H1 (cell line): ENCODE results near the gene HDDC3. TPM values are rescaled to one million over a fixed set of nuclear protein-coding genes. Genes with fewer than 3 reads are reported as not detected.

Source experiments
- CHD7 ChIP-seq: fragments of 300-600 bp; sonication (generic); IDR thresholded peaks from 2 replicates; pipeline ENCODE4 v1.7.1; 2012; ENCODE audit warnings: low read length, moderate library complexity, mild to moderate bottlenecking, inconsistent platforms; ENCODE audit not compliant: insufficient replicate concordance
- GABPA ChIP-seq: IDR thresholded peaks from 2 replicates; pipeline ENCODE4 v1.6.1; 2011; ENCODE audit warnings: mild to moderate bottlenecking, low read length, moderate library complexity, borderline replicate concordance; ENCODE audit not compliant: insufficient read depth
- JUND ChIP-seq: IDR thresholded peaks from 2 replicates; pipeline ENCODE4 v1.6.1; 2011; ENCODE audit warnings: mild to moderate bottlenecking, improper control_type of control experiment, low read length
- POLR2A ChIP-seq, 2 experiments: IDR thresholded peaks; 1 replicate in 1 of 2; 2 replicates in 1 of 2; pipeline ENCODE4 v1.6.1; 2011; ENCODE audit warnings: low read depth in 2 of 2, low read length in 2 of 2, mild to moderate bottlenecking in 2 of 2; ENCODE audit errors: control extremely low read depth in 1 of 2
- RXRA ChIP-seq: IDR thresholded peaks from 2 replicates; pipeline ENCODE4 v1.6.1; 2011; ENCODE audit warnings: low read depth, mild to moderate bottlenecking, low read length, moderate library complexity; ENCODE audit not compliant: insufficient read depth
- SIX5 ChIP-seq: IDR thresholded peaks from 2 replicates; pipeline ENCODE4 v1.6.1; 2011; ENCODE audit warnings: mild to moderate bottlenecking, low read depth, low read length
- TAF1 ChIP-seq: IDR thresholded peaks from 2 replicates; pipeline ENCODE4 v1.6.1; 2011; ENCODE audit warnings: mild to moderate bottlenecking, low read depth, low read length
- USF2 ChIP-seq: IDR thresholded peaks from 2 replicates; pipeline ENCODE4 v1.6.1; 2011; ENCODE audit warnings: low read length, improper control_type of control experiment
- YY1 ChIP-seq: IDR thresholded peaks from 2 replicates; pipeline ENCODE4 v1.6.1; 2011; ENCODE audit warnings: low read depth, mild to moderate bottlenecking, low read length
- polyA plus RNA-seq, 7 experiments: library from polyadenylated mRNA; depleted of rRNA in 3 of 7; stranded (reverse) in 5 of 7; unstranded in 2 of 7; fragments of >200 nt in 5 of 7; fragments of 200-250 nt in 2 of 7; gene quantifications; 1 replicate in 5 of 7; 2 replicates in 1 of 7; 4 replicates in 1 of 7; pipeline versions ENCODE4 v1.2.1 to v1.2.3, GENCODE V29; 2011 to 2013; ENCODE audit warnings: missing spikeins in 2 of 7, mixed read lengths in 2 of 7
- total RNA-seq: library from RNA; stranded (reverse); fragmentation: NEBNext Ultra II Directional; extraction: Animal tissue kit (Norgen Biotek cat#: 25700); gene quantifications from 2 replicates; pipeline ENCODE4 v1.2.1, GENCODE V29; 2021

Gene HDDC3
- total and polyA plus RNA-seq, 2 of the 8 experiments (the other 6 are each of a cell fraction or from before 2014, with no cell fraction given): 16.3 to 16.5 TPM

- peak; percentile 78 for TF ChIP-seq TAF1
- TF ChIP-seq USF2: peak; percentile 98
- TF ChIP-seq SIX5: no peak
- TF ChIP-seq RXRA: 0 out of 2 replicates have a peak, but pooled peaks have one; percentile 43
- TF ChIP-seq GABPA: no peak
- 0 out of 2 replicates have a peak, but pooled peaks have one; percentile 2 for TF ChIP-seq JUND
- no peak for TF ChIP-seq YY1
- peak; percentile 79 to 95 for TF ChIP-seq POLR2A (IDR thresholded peaks at IDR 0.05; ENCODE audit: control extremely low read depth in 1 of 2, low read depth in 2 of 2, low read length in 2 of 2)
- TF ChIP-seq CHD7: no peak
Measured at GRCh38 chr15:90954712-90955623, 22.6 kb upstream of the HDDC3 start, which contains the start of gene RCCD1 (continued).
